Gastroesophageal sphincter (tissue), 3 donors: Measurements from ENCODE around the gene CPED1.

Source experiments
- CTCF ChIP-seq, 4 experiments: fragments of 200-600 bp in 2 of 4; fragments of 450-650 bp in 2 of 4; sonication (generic) in 1 of 4; IDR thresholded peaks; one replicate each; pipeline ENCODE4 v1.5.1; 2017 to 2019; ENCODE audit warnings: antibody characterized with exemption in 4 of 4, mild to moderate bottlenecking in 2 of 4, moderate library complexity in 2 of 4
- POLR2A ChIP-seq, 2 donors: fragments of 450-650 bp; IDR thresholded peaks; one replicate each; pipeline ENCODE4 v1.6.1; 2017; ENCODE audit warnings: antibody characterized with exemption in 2 of 2, mild to moderate bottlenecking in 2 of 2, moderate library complexity in 1 of 2

DNA sequence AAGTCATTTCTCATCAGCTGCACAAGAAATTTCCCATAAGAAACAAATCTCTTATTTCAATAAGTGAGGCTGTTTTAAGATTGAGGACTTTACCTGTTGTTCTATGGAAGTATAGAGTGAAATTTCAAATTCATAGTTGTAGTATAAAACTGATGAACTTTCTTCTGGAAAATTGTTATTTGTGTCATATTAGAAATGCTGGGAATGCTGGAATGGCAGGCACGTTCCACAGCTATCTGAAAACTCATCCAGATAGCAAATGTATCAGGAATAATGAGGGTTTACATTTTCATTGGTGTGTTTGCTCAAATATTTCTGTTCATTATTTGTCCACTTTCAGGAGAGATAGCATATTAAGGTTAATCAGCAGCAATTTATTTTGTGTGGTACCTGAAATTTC is 40.8 kb downstream of the CPED1 start:
- TF ChIP-seq POLR2A (IDR thresholded peaks at IDR 0.05) (no peak), CTCF (IDR thresholded peaks at IDR 0.05) (no peak)
